Measurements from ENCODE around the gene LYL1. TPM values are rescaled to one million over a fixed set of nuclear protein-coding genes. Genes with fewer than 3 reads are reported as not detected.

Gene LYL1
- total and polyA plus RNA-seq, 2 donors (not counting 3 experiments of a cell fraction or from before 2014, with no cell fraction given): 74.4 to 87.3 TPM

- H3K4me2 ChIP-seq (ENCODE audit: insufficient read depth, low read length): no peak overlapping the region
- no peak overlapping the region for H3K27ac ChIP-seq (ENCODE audit: insufficient read depth, low read depth, low read length)
- ChIA-PET POLR2A (no interaction called here), CTCF (interaction anchor here (1.9 to 8.5 kb wide), 4 partner anchors 31 to 127 kb away, joined by 8 to 543 read pairs (median 63); no protein-coding TSS in a partner anchor)
- no peak for FAIRE-seq
- H3K27me3 ChIP-seq (ENCODE audit: control insufficient read depth in 2 of 2, insufficient read depth in 2 of 2, low read length in 2 of 2): no peaks in the 10 kb centered on the region
- no TSS peak for BruUV-seq (replicated peaks)
- H3K79me2 ChIP-seq (ENCODE audit: control insufficient read depth, insufficient read depth, low read length): no peaks in the 10 kb centered on the region
- peak overlapping the region; percentile 22 for H3K9ac ChIP-seq (replicated peaks; ENCODE audit: extremely low read depth, insufficient read depth, low read length)
- H4K20me1 ChIP-seq (replicated peaks; ENCODE audit: control insufficient read depth, extremely low read depth, insufficient read depth, low read length): no peaks in the 10 kb centered on the region
- no peaks in the 10 kb centered on the region for H3K9me1 ChIP-seq (replicated peaks; ENCODE audit: control insufficient read depth, extremely low read depth, insufficient read depth, low read length)
- intact Hi-C loops (cut with micrococcal nuclease) (loop anchor here (5.0 kb wide), 2 partner anchors 40 to 60 kb away; no protein-coding TSS in a partner anchor), dilution Hi-C loops (cut with MboI; ENCODE audit: extremely low pct_ligation_motif_present, low sequenced_read_pairs) (no loop called here)
- H3K4me3 ChIP-seq (replicated peaks in 1 of 3; ENCODE audit: insufficient read depth in 1 of 3, low read depth in 1 of 3, low read length in 3 of 3): no peak overlapping the region
- DNase-seq (ENCODE audit: low read depth, low spot score): no peak
- no peaks in the 10 kb centered on the region for H3K9me3 ChIP-seq (replicated peaks; ENCODE audit: control insufficient read depth, insufficient read depth, low read length)
- H3K36me3 ChIP-seq (ENCODE audit: control insufficient read depth in 2 of 2, extremely low read depth in 1 of 2, insufficient read depth in 2 of 2, low read length in 2 of 2): no peaks in the 10 kb centered on the region
- H2AFZ ChIP-seq (ENCODE audit: low read depth, low read length): no peak overlapping the region
- H3K4me1 ChIP-seq (ENCODE audit: control insufficient read depth, extremely low read depth, insufficient read depth, low read length): peaks cover 31% of the 10 kb centered on the region
- TF ChIP-seq CTCF (IDR thresholded peaks at IDR 0.05; ENCODE audit: extremely low read depth in 1 of 2, insufficient read depth in 1 of 2, low read depth in 1 of 2, low read length in 2 of 2) (no peak), POLR2A (IDR thresholded peaks at IDR 0.05; ENCODE audit: low read depth, low read length) (no peak), JUN (IDR thresholded peaks at IDR 0.05; ENCODE audit: borderline replicate concordance, insufficient read depth, insufficient read length, low read depth) (no peak), GATA2 (IDR thresholded peaks at IDR 0.05; ENCODE audit: insufficient read depth, insufficient read length, low read depth, low read length) (no peak), MYC (IDR thresholded peaks at IDR 0.05; ENCODE audit: low read depth, low read length) (no peak), POLR2AphosphoS5 (IDR thresholded peaks at IDR 0.05; ENCODE audit: insufficient read depth, low read depth, low read length) (no peak), MAX (IDR thresholded peaks at IDR 0.05; ENCODE audit: insufficient read depth, insufficient read length) (no peak)
Measured at GRCh38 chr19:13092158-13092543, 10.5 kb downstream of the LYL1 start.

Measured in endothelial cell of umbilical vein (primary cell).